AG09309 (cell line): Measurements from ENCODE around the gene NTMT1.
"Not testable (repeated sequence)": the region's sequence is repeated elsewhere in the genome, so short reads cannot be mapped to it uniquely, and the experiment has no call there.

ENCODE experiments used
- DNase-seq: peaks from one replicate; pipeline ENCODE4 v3.0.0-alpha.2; 2010; ENCODE audit warnings: low read depth
- H3K4me3 ChIP-seq: 2 replicates; pipeline ENCODE4 v1.5.1; 2011; ENCODE audit warnings: mild to moderate bottlenecking, low read depth, low read length, moderate library complexity; ENCODE audit not compliant: control insufficient read depth
- TF ChIP-seq, protein P1 (sequence below): IDR thresholded peaks from 2 replicates; pipeline ENCODE4 v1.5.1; 2011; ENCODE audit warnings: mild to moderate bottlenecking, low read depth, low read length, inconsistent platforms; ENCODE audit not compliant: insufficient read depth, control insufficient read depth; ENCODE audit errors: missing control alignments

The NTMT1 gene

DNA sequence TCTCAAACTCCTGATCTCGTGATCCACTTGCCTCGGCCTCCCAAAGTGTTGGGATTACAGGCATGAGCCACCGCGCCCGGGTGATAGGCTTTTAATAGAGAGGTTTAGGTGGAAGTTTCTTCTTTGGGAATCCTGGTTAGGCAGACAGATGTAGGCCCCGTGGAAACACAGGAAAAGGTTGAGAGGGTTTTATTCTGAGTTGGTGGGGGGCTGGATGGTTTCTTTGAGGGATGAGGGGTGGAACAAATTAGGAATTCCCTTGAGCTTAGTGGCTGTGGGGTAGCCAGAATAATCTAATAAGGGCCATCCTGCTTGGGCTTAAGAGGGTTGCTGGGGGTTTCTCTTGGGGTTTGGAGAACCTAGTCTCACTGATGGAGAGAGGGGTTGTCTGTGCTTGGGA is 35.5 kb upstream of the NTMT1 start:
- TF ChIP-seq, protein P1, sequence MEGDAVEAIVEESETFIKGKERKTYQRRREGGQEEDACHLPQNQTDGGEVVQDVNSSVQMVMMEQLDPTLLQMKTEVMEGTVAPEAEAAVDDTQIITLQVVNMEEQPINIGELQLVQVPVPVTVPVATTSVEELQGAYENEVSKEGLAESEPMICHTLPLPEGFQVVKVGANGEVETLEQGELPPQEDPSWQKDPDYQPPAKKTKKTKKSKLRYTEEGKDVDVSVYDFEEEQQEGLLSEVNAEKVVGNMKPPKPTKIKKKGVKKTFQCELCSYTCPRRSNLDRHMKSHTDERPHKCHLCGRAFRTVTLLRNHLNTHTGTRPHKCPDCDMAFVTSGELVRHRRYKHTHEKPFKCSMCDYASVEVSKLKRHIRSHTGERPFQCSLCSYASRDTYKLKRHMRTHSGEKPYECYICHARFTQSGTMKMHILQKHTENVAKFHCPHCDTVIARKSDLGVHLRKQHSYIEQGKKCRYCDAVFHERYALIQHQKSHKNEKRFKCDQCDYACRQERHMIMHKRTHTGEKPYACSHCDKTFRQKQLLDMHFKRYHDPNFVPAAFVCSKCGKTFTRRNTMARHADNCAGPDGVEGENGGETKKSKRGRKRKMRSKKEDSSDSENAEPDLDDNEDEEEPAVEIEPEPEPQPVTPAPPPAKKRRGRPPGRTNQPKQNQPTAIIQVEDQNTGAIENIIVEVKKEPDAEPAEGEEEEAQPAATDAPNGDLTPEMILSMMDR, result no peak
- DNase-seq, result no peak
- H3K4me3 ChIP-seq, result no peak overlapping the region

DNA sequence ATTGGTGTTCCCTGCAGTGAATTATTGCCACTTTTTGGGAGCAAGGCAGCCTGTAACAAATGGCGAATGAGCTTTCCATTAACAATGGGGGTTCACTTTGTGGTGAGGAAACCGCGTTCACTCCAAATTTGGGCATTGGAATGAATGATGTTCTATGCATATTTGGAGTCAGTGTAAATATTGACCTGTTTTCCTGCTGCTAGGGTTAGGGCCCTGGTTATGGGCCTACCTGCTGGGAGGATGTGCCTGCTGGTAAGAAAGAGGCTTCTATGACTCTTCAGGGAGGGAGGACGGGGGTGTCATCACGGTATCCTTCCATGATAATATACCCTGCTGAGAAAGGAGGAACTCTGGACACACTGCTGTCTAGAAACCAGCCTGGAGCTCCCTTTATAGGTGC is 34.0 kb upstream of the NTMT1 start:
- no peak overlapping the region for H3K4me3 ChIP-seq

DNA sequence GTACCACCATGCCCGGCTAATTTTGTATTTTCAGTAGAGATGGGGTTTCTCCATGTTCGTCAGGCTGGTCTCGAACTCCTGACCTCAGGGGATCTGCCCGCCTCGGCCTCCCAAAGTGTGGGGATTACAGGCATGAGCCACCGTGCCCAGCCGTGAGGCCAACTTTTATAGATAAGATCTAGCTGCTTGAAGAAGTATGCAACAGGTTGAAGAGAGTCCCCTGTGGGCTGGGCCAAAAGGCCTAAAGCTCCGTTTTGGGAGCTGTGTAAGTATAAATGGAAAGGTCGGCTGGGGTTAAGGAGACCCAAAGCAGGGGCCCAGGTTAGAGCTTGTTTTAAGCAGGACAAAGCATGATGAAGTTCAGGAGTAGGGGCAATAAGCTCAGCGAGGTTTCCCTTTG is 33.2 kb upstream of the NTMT1 start:
- H3K4me3 ChIP-seq, DNase-seq: not testable (repeated sequence)

More for the DNA sequence above, 34.0 kb upstream of the NTMT1 start:
- DNase-seq, result no peak
- TF ChIP-seq, protein P1, result no peak

DNA sequence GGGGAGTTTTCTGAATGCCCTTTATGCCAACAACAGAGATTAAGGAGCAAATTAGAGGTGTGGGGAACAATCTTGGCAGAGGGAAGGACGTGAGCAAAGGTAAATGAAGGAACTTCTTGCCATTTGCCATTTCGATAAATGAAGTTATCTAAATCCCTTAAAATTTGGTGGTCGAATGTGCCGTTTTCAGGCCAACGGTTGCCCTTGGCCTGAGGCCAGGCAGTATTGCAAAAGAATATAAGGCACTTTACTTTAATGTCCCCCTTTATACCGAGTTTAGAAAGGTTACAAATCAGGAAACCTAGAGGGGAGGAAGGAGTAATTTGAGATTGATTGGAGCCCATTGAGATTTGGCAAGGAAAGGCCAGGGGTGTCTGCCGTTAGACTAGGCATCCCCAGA is 31.3 kb upstream of the NTMT1 start:
- H3K4me3 ChIP-seq, result no peak overlapping the region
- TF ChIP-seq, protein P1, result no peak
- no peak for DNase-seq

DNA sequence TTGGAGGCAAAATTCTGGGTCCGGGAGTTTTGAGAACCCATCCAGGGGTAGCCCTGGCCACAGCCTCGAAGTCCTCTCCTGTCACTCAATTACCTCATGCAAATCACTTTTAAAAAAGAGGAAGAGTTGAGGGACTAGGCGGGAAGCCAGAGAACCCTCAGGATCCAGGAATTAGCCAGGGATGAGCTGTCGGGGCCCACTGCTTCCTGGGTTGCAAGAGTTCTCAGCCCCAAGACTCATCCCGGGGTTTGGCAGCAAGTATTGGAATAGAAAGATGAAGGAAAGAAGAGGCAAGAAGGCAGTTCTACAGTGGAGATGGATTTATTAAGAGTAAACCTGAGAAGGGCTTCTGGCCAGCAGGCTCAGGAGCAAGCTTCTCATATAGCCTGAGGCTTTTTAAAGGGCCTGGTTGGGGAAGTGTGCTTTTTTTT is 30.6 kb upstream of the NTMT1 start:
- TF ChIP-seq, protein P1, result no peak
- no peak for DNase-seq
- no peak overlapping the region for H3K4me3 ChIP-seq

DNA sequence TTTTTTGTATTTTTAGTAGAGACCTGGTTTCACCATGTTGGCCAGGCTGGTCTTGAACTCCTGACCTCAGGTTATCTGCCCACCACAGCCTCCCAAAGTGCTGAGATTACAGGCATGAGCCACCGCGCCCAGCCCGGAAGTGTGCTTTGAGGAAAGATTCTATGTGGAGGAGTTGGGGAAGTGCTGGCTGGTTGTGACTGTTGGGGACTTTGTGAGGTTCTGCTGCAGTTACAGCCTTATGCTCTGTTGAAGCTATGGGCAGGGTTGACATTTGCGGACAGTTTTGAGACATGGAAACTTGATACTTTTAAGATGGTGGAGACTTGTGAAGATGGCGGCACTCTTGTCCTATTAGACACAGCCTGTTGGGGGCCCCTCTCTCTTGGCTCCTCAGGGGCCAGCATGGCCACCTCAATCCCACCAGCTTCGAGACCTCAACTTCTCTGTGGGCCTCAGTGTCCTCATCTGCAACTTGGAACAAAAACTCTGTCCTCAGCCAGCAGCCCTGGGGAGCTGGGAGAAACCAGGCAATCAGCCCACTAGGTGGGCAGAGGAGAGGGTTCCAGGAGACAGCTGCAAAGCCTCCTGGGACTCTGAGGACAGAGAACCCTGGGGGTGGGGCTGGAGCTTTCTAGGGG is 29.9 kb upstream of the NTMT1 start:
- no peak overlapping the region for H3K4me3 ChIP-seq
- TF ChIP-seq, protein P1, result no peak
- no peak for DNase-seq

DNA sequence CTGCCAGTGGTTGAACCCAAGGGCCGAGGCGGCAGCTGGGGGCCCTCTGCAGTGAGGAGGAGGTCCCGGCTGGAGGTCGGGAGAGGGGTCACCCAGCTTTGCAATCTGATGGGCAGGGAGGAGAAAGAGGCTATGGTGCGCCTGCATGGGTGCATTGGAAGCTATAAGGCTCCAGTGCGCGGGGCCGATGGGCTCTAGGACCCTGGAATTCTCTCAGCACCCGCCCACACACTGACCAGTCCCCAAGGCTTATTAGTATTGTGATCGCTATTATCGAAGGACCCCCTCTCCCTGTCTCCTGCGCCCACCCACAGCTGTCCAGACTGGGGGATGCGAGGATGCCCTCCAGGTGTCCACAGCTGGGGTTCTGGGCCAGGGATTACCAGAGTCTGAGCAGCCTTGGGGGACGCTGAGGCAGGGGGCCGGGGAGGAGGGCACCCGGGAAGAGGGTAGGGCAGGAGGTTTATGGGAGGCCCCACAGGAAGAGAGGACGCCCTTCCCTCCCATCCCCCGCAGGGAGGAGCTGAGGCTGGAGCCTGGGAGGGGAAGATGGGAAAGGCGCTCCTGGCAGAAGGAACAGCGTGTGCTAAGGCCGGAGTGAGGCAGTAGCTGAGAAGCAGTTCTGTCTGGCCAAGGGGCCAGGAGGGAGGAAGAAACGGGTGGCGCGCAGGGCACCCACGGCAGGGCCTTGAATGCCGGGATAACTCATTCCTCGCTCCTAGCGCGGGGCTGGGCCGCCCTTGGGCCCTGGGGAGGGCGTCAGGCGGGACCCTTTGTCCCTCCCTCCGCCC is 29.2 kb upstream of the NTMT1 start:
- no peak for DNase-seq
- peak overlapping the region; percentile 31 for H3K4me3 ChIP-seq

More for the DNA sequence above, 29.2 kb upstream of the NTMT1 start:
- TF ChIP-seq, protein P1, result no peak
